SK-N-MC (cell line): ENCODE results near the gene LDB1.

ENCODE experiments used
- EZH2 ChIP-seq: fragments of 200-600 bp; sonication (generic); IDR thresholded peaks from one replicate; pipeline ENCODE4 v1.6.1; 2017; ENCODE audit warnings: antibody characterized with exemption
- FOXP2 ChIP-seq: optimal IDR thresholded peaks from 2 replicates; pipeline ENCODE3; 2011; ENCODE audit warnings: mild to moderate bottlenecking, moderate library complexity; ENCODE audit not compliant: insufficient read depth; ENCODE audit errors: extremely low read length, control extremely low read depth
- POLR2AphosphoS5 ChIP-seq: IDR thresholded peaks from 2 replicates; pipeline ENCODE4 v1.6.1; 2012; ENCODE audit warnings: mild to moderate bottlenecking, low read depth, low read length, borderline replicate concordance

DNA sequence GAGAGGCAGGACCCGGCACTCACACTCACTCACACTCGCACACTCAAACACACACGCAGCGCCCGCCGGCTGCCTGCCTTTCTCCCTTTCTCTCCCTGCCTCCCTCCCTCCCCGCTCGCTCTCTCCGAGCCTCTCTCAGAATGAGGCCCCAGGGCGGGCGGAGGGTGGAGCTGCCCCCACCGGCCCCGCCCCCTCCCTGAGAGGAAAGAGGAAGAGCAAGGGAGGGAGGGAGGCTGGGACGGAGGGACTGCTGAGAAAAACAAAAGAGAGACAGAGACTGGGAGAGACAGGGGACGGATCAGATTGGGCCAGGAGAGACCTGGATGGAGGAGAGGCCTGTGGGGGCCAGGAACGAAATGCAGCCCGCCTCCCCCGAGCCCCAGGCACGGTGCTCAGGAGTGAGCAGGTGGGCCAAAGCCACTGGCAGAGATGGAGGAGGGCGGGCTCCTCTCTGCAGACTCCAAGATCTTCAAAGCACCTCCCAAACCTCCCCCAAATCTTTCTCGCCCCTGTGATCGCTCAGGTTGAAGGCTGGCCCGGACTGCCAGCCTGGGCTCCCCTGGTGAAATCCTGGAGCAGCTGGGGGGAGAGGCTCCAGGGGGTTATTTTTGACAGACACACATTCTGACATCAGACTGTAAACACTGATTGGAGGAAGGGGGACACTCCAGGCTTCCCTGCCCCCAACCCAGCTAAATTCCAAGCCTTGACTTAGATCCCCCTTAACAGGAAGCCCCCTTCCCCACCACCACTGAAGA is 5.1 kb downstream of the LDB1 start:
- no peak for TF ChIP-seq EZH2
- peak; percentile 88 for TF ChIP-seq POLR2AphosphoS5
- TF ChIP-seq FOXP2 = no peak
